T-helper 1 cell treated with Interleukin-12 subunit alpha and Interleukin-12 subunit beta and Interleukin-4 antibody, amounts not matched to agents 30 ng/mL and 1 ng/mL, for 36 hours (primary cell): ENCODE data around the gene SNX3. TPM values are rescaled to one million over a fixed set of nuclear protein-coding genes. Genes with fewer than 3 reads are reported as not detected.
"Not testable (repeated sequence)": the region's sequence is repeated elsewhere in the genome, so short reads cannot be mapped to it uniquely, and the experiment has no call there.

Source experiments
- intact Hi-C: fragments of 100-400 bp; cut with micrococcal nuclease; formaldehyde crosslinking; loops from one replicate; pipeline ENCODE4 v1.15.1; 2024
- total RNA-seq: library from RNA; stranded (reverse); gene quantifications from 2 replicates; pipeline ENCODE4 v1.2.3, GENCODE V29; 2022

SNX3 gene
- total RNA-seq, 1 donor from 2014 or later, result 75.0 TPM

GRCh38 chr6:108268845-108269244, 8.0 kb upstream of the SNX3 start:
- intact Hi-C loops, result loop anchor here (10.0 kb wide), 4 partner anchors 606 to 1944 kb away; partner anchors contain the start of gene ATG5

DNA sequence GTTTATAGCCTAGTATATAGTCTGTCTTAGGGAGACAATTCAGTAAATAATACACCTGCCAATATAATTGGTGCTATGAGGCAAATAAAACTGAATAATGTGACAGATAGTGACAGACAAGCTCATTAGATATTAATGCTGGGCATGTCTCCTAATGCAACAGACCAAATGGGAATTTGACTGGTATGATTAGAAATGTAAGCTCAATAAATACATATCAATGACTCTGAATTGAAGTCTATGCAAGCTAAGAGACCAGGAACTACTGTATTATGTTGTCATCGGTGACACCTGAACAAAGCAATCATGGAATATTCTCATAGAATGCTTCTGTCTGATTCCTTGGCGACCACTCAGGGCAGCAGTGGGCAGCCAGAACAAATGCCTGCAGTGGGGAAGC, 2.5 kb upstream of the SNX3 start:
- intact Hi-C loops, result loop anchor here (5.0 to 10.0 kb wide), 5 partner anchors 441 to 1939 kb away; partner anchors contain the start of genes ATG5 and SCML4

- intact Hi-C loops, result loop anchor here (2.0 to 10.0 kb wide), 10 partner anchors 27 to 1935 kb away; partner anchors contain the start of genes AK9, ATG5, CD164 and FIG4
Measured at GRCh38 chr6:108260126-108260808, 573 bp downstream of the SNX3 start.

GRCh38 chr6:108254433-108255410, 6.1 kb downstream of the SNX3 start:
- intact Hi-C loops, result no loop called here

GRCh38 chr6:108253241-108253640, 7.6 kb downstream of the SNX3 start:
- intact Hi-C loops, result no loop called here

- intact Hi-C loops, result no loop called here
Measured at GRCh38 chr6:108252055-108252454, 8.8 kb downstream of the SNX3 start.

GRCh38 chr6:108251252-108251651, 9.6 kb downstream of the SNX3 start:
- intact Hi-C loops, result no loop called here

DNA sequence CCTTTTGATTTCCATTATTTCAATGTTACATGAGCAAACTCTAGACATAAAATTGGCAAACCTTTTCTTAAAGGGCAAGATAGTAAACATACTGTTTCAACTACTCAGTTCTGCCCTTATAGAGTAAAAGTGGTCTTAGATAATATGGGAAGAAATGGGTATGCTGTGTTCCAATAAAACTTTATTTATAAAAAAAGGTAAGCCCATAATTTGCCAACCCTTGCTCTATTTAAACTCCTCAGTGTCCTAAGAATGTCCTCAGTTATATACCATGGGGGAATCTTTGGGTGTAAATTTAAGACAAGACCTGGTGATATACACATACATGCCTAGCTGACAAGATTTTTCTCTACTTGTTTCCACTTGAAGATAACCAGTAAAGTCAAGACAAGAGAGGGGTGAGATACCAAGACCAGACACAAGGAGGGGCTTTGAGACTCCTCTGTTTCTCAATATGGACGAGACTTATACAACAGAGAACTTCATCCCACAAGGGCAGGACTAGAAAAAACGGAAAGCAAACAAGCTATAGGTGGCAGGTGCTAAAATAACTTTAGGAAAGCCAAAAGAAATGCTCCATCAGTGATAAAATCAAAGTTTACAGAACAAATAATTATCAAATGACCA, 10.5 kb downstream of the SNX3 start:
- intact Hi-C loops, result no loop called here

GRCh38 chr6:108247965-108248536, 12.8 kb downstream of the SNX3 start:
- intact Hi-C loops, result no loop called here

- intact Hi-C loops, result not testable (repeated sequence)
Measured at GRCh38 chr6:108245095-108245494, 15.7 kb downstream of the SNX3 start.

GRCh38 chr6:108243836-108244235, 17.0 kb downstream of the SNX3 start:
- intact Hi-C loops, result no loop called here

DNA sequence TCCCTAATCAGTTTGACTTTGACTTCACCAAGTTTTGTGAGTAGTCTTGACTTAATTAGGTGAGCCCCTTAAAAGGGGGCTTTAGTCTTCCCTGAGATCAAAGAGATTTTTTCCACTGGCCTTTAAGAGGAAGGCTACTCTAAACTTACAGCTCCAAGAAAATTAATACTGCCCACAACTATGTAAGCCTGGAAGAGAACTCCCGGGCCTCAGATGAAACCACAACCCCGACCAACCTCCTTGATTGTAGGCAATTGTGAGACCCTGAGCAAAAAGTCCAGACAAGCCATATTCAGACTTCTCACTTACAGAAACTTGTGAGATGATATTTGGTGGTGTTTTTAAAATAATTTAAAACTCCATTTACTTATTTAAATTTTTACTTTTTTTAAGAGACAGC, 18.1 kb downstream of the SNX3 start:
- intact Hi-C loops, result no loop called here

DNA sequence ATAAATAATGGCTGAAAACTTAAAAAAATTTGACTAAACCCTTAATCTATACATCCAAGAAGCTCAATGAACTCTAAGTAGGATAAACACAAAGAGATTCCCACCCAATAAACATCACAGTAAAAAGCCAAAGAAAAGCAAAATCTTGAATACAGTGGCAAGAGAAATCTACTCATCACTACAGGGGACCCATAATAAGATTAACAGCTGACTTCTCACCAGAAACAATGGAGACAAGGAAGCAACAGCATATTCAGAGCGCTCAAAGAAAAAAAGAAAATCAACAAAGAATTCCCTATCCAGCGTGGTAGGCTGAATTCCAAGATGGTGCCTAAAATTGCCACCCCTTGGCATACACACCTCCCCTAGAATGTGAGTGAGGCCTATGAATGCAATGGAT, 18.6 kb downstream of the SNX3 start:
- intact Hi-C loops, result no loop called here

- intact Hi-C loops, result no loop called here
Measured at GRCh38 chr6:108238322-108238721, 22.5 kb downstream of the SNX3 start.

DNA sequence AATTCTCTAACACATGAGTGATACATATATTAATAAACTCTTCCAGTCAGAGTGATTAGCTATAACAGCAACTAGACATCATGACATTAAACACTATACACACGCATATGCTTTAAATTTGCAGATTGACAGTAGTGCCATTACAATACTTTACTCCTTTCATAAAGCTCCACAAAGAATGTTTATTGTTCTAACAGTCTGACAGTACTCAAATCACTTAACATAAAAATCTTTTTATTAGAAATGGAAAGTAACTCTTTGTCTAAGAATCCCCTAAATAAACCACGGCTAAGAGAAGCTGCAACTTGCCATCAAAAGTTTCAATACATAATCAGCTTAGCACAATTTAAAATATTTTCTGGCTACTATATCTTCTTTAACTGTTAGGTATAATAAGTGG, 24.0 kb downstream of the SNX3 start:
- intact Hi-C loops, result no loop called here

GRCh38 chr6:108235127-108235526, 25.7 kb downstream of the SNX3 start:
- intact Hi-C loops, result no loop called here

DNA sequence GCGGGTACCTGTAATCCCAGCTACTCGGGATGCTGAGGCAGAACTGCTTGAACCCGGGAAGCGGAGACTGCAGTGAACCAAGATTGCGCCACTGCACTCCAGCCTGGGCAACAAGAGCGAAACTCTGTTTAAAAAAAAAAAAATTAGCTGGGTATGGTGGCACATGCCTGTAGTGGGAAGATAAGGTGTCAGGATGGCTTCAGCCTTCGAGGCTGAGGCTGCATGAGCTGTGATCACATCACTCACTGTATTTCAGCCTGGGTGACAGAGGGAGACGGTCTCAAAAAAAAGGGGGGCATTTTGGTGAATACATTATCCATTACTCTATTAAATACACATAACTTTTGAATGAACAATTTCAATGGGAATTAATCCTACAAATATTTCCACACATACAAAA, 32.4 kb downstream of the SNX3 start:
- intact Hi-C loops, result no loop called here

GRCh38 chr6:108227290-108227689, 33.5 kb downstream of the SNX3 start:
- intact Hi-C loops, result no loop called here

DNA sequence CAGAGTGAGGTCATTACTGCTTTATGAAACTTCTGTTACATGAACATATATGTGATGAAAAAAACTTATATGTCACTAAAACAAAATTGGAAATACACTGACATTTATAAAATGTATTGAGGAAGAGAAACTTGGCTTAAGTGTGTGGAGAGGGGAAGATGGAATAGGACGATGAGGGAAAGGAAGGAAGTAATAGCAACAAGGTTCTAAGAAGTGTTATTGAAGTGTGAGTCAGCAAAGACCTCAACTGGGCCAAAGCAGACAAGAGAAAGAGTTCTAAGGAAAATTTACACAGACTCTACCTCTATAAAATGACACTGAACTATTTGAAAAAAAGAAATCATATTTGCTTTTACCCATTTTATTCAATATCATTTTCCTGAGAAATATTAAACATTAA, 38.3 kb downstream of the SNX3 start:
- intact Hi-C loops, result loop anchor here (1.0 kb wide), 1 partner anchor 39 kb away; the partner anchor contains the start of gene SNX3

GRCh38 chr6:108222064-108222463, 38.8 kb downstream of the SNX3 start:
- intact Hi-C loops, result loop anchor here (1.0 kb wide), 1 partner anchor 39 kb away; the partner anchor contains the start of gene SNX3

DNA sequence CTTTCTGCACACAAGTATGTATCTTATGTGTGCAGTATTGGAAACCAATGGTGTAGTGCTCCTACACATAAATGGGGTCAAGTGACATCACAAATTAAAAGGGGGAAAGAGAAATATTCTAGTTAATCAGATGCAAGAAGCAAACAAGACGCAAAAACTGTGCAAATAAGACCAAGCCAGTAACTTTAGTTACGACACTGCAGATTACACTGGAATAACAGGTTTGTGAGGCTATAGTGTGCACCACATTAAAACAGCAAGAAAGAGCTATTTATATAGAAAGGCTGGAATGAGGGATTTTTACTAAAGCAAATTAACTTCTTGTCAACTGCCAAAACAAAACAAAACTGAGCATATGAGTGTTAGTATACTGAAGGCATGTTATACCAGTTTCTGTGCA, 49.2 kb downstream of the SNX3 start:
- intact Hi-C loops, result no loop called here
